DOHH2 (cell line): Measurements from ENCODE around the gene PTPRK.

Experiments
- H3F3A ChIP-seq: fragments of 200-600 bp; sonication (generic), shearing (Covaris generic); 2 replicates; pipeline ENCODE4 v1.6.0; 2016; ENCODE audit warnings: antibody characterized with exemption, mild to moderate bottlenecking; ENCODE audit not compliant: control insufficient read depth, insufficient read depth
- H3K27ac ChIP-seq: fragments of 200-600 bp; sonication (generic); 2 replicates; pipeline ENCODE4 v1.5.1; 2014; ENCODE audit warnings: low read depth, mild to moderate bottlenecking, low read length, moderate library complexity
- H3K27me3 ChIP-seq: fragments of 200-600 bp; sonication (generic); 2 replicates; pipeline ENCODE4 v1.6.1; 2014; ENCODE audit warnings: mild to moderate bottlenecking, low read length, mixed read lengths; ENCODE audit not compliant: control insufficient read depth
- H3K36me3 ChIP-seq: fragments of 200-600 bp; sonication (generic); 2 replicates; pipeline ENCODE4 v1.6.1; 2014; ENCODE audit warnings: mild to moderate bottlenecking, low read length, moderate library complexity, mixed read lengths; ENCODE audit not compliant: control insufficient read depth
- H3K4me1 ChIP-seq: fragments of 200-600 bp; sonication (generic); 2 replicates; pipeline ENCODE4 v1.6.1; 2014; ENCODE audit warnings: mild to moderate bottlenecking, low read length, mixed read lengths; ENCODE audit not compliant: control insufficient read depth
- H3K4me2 ChIP-seq: fragments of 200-600 bp; sonication (generic); 2 replicates; pipeline ENCODE4 v1.6.0; 2014; ENCODE audit warnings: mild to moderate bottlenecking, low read length, moderate library complexity
- H3K4me3 ChIP-seq: fragments of 200-600 bp; sonication (generic); 2 replicates; pipeline ENCODE4 v1.5.1; 2014; ENCODE audit warnings: mild to moderate bottlenecking, low read length, mixed read lengths
- H3K79me2 ChIP-seq: fragments of 200-600 bp; sonication (generic); 2 replicates; pipeline ENCODE4 v1.6.1; 2014; ENCODE audit warnings: mild to moderate bottlenecking, low read length, mixed read lengths; ENCODE audit not compliant: control insufficient read depth
- H3K9me2 ChIP-seq: fragments of 200-600 bp; sonication (generic); replicated peaks from 2 replicates; pipeline ENCODE4 v1.6.1; 2014; ENCODE audit warnings: mild to moderate bottlenecking, low read length, mixed read lengths; ENCODE audit not compliant: control insufficient read depth
- H3K9me3 ChIP-seq: fragments of 200-600 bp; sonication (generic); 2 replicates; pipeline ENCODE4 v1.6.1; 2014; ENCODE audit warnings: antibody characterized with exemption, low read length, mixed read lengths; ENCODE audit not compliant: control insufficient read depth, insufficient read depth
- H4K20me1 ChIP-seq: fragments of 200-600 bp; sonication (generic); 2 replicates; pipeline ENCODE4 v1.6.0; 2014; ENCODE audit warnings: low read depth, mild to moderate bottlenecking, antibody characterized with exemption, low read length, moderate library complexity; ENCODE audit not compliant: control insufficient read depth, insufficient read depth
- CTCF ChIP-seq: fragments of 200-600 bp; sonication (generic); IDR thresholded peaks from one replicate; pipeline ENCODE4 v1.5.1; 2014; ENCODE audit warnings: antibody characterized with exemption, mild to moderate bottlenecking, low read depth, low read length; ENCODE audit not compliant: poor library complexity, severe bottlenecking
- EZH2phosphoT487 ChIP-seq: fragments of 200-600 bp; sonication (generic); IDR thresholded peaks from 2 replicates; pipeline ENCODE4 v1.6.1; 2017; ENCODE audit warnings: borderline replicate concordance, mild to moderate bottlenecking, antibody characterized with exemption, low read length, moderate library complexity, mixed read lengths

The PTPRK gene

DNA sequence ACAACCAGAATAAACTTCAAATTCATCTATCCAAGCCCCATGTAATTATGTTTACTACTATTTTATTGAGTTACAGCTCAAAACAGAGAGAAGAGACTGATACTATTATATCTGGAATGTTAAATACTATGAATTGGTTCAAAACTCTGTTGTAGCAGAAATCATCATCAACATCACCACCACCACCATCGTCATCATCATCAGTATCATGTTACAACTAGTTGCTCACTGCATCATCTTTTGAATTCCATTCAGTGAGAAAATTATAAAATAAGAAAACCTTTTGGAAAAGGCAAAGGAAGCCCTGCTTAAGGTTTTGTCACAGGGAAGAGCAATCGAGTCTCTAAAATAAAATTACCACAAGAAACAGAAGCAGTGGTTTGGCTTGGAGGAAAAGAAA is 583.3 kb downstream of the PTPRK start:
- TF ChIP-seq CTCF (no peak), EZH2phosphoT487 (no peak)
- Histone ChIP-seq H3K4me1 (no peaks in the 10 kb centered on the region), H3K9me3 (peaks cover 7% of the 10 kb centered on the region; the same call in 1 of the 2 replicates), H3K4me2 (no peak overlapping the region), H3K36me3 (no peaks in the 10 kb centered on the region), H3K9me2 (no peaks in the 10 kb centered on the region), H4K20me1 (no peaks in the 10 kb centered on the region), H3K27ac (no peak overlapping the region), H3F3A (no peaks in the 10 kb centered on the region), H3K4me3 (no peak overlapping the region), H3K79me2 (no peaks in the 10 kb centered on the region), H3K27me3 (no peaks in the 10 kb centered on the region)

DNA sequence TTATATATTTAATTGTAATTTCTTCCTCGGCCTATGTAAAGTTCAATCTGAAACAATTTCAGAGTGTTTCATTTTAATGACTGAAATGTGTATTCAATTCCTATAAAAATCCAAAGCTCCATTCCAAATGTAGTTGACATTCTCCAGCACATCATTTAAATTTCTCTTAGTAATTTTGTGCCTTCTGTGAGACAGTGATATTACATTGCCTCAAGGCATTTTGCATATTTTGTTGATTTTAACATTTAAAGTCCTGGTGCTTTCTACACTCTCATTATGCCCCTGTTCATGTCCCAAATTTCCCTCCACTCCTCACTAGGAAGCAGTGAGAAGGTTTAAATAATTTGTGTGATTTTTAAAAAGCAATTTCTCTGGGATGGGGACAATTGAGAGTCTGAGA is 585.4 kb downstream of the PTPRK start:
- no peak overlapping the region for H3K27ac ChIP-seq
- H3K79me2 ChIP-seq, result no peaks in the 10 kb centered on the region
- H4K20me1 ChIP-seq, result no peaks in the 10 kb centered on the region
- H3K36me3 ChIP-seq, result no peaks in the 10 kb centered on the region
- no peak overlapping the region for H3K4me3 ChIP-seq
- H3K4me1 ChIP-seq, result no peaks in the 10 kb centered on the region
- TF ChIP-seq EZH2phosphoT487 (no peak), CTCF (no peak)
- H3K4me2 ChIP-seq, result no peak overlapping the region
- H3K27me3 ChIP-seq, result no peaks in the 10 kb centered on the region
- no peaks in the 10 kb centered on the region for H3F3A ChIP-seq
- no peaks in the 10 kb centered on the region for H3K9me2 ChIP-seq
- H3K9me3 ChIP-seq, result peaks cover 7% of the 10 kb centered on the region; the same call in 1 of the 2 replicates

DNA sequence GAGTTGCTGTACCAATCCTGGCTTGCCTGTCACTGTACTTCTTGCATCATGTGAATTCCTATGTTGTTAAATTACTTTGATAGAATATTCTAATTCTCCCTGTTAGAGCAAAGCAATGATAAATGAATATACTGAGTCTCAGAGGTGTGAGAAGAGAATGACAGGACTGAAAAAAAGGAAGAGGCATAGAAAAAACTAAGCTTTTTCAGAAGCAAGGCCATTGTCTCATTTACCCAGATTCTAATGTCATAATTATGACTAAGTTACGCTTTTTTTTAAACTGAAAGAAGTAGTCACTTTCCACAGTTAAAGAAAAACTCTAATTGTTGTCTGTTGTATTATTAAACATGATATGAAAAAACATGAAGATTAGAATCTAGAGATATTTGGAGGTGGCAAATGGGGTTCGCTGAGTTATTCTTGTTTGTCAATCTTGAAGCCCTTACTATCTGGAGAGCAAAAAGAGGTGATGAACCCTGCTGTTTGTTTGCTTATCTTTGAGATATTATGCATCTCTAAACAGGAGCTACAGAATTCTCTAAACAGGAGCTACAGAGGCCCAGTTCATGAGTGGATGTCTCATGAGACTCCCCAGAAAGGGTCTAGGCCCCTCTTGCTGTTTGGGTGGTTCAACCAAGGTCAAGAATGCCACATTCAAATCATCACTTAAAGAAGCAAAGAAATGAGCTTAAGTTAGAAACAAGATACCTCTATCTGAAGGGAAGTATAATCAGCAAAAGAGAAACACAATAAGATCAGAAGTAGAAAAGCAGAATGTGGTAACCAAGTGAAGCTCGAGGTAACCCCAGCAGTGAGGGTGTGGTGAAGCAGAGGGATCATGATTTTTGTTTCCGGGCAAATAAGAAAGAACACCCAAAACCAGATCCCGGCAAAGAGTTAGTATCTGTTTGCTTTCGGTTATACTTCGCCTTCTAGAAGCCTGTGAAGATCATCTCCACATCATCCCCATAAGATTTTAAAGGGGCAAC is 586.3 kb downstream of the PTPRK start:
- no peak overlapping the region for H3K27ac ChIP-seq
- no peaks in the 10 kb centered on the region for H3K27me3 ChIP-seq
- H3K9me3 ChIP-seq, result peaks cover 7% of the 10 kb centered on the region; the same call in 1 of the 2 replicates
- TF ChIP-seq CTCF (no peak), EZH2phosphoT487 (no peak)
- no peaks in the 10 kb centered on the region for H3K36me3 ChIP-seq
- no peaks in the 10 kb centered on the region for H3K9me2 ChIP-seq
- no peak overlapping the region for H3K4me3 ChIP-seq
- H3K4me2 ChIP-seq, result no peak overlapping the region
- no peaks in the 10 kb centered on the region for H3K79me2 ChIP-seq
- no peaks in the 10 kb centered on the region for H3F3A ChIP-seq
- H3K4me1 ChIP-seq, result no peaks in the 10 kb centered on the region
- H4K20me1 ChIP-seq, result no peaks in the 10 kb centered on the region
